Right cardiac atrium (tissue), 5 donors: ENCODE measurements around the gene LCN12. TPM values are rescaled to one million over a fixed set of nuclear protein-coding genes. Genes with fewer than 3 reads are reported as not detected.

Source experiments
- ATAC-seq, 2 donors: fragments of 200-7000 bp; cut with Tn5 transposase; one replicate each; pipeline versions ENCODE4 v1.8.0 to v1.9.1; 2020; ENCODE audit warnings: moderate library complexity in 2 of 2, mild to moderate bottlenecking in 1 of 2
- DNase-seq, 3 donors: peaks; one replicate each; pipeline ENCODE4 v3.0.0-alpha.2; 2020
- H3K27ac ChIP-seq: one replicate; pipeline ENCODE4 v1.5.1; 2013; ENCODE audit warnings: mild to moderate bottlenecking, low read length, control low read depth, moderate library complexity
- H3K27me3 ChIP-seq: one replicate; pipeline ENCODE4 v1.6.1; 2013; ENCODE audit not compliant: control insufficient read depth, insufficient read depth
- H3K4me1 ChIP-seq: one replicate; pipeline ENCODE4 v1.6.1; 2013; ENCODE audit warnings: low read length; ENCODE audit not compliant: control insufficient read depth, insufficient read depth
- H3K4me3 ChIP-seq: one replicate; pipeline ENCODE4 v1.5.1; 2013; ENCODE audit warnings: low read length, control low read depth
- H3K9me3 ChIP-seq: one replicate; pipeline ENCODE4 v1.6.1; 2013; ENCODE audit warnings: low read length; ENCODE audit not compliant: control insufficient read depth
- WGBS: extraction: QIAGEN DNeasy Blood & Tissue Kit; methylation state at CpG from one replicate; pipeline ENCODE4 v1.1.7; 2013; 5-methylcytosine and 5-hydroxymethylcytosine counted together
- intact Hi-C, 4 donors: fragments of 100-400 bp; cut with DNase I; formaldehyde crosslinking; loops; one replicate each; pipeline versions ENCODE4 v1.11.0 to v1.14.0; 2022 to 2023
- polyA plus RNA-seq: library from polyadenylated mRNA; stranded (reverse); fragments of 200-250 nt; gene quantifications from one replicate; pipeline ENCODE4 v1.2.3, GENCODE V29; 2013
- total RNA-seq, 4 donors: library from RNA; stranded (reverse); fragmentation: NEBNext Ultra II Directional; extraction: Animal tissue kit (Norgen Biotek cat#: 25700); gene quantifications; one replicate each; pipeline ENCODE4 v1.2.1, GENCODE V29; 2021
- donor health status: healthy with polysubstance abuse.
- donor health status: DM: no; HTN: yes; CAD: no.
- donor health status: DM: no; HTN: no; CAD: no.
- donor health status: DM: no; HTN: yes; CAD: no; lungs with severe emphysema.
- donor health status: DM: yes; HTN: yes; CAD: no.

The LCN12 gene
- total and polyA plus RNA-seq, 5 donors, result 7.0 to 21.2 (median 10.6) TPM

GRCh38 chr9:136927343-136928271, 24.5 kb upstream of the LCN12 start:
- intact Hi-C loops, result no loop called here
- Histone ChIP-seq H3K27me3 (no peaks in the 10 kb centered on the region), H3K4me1 (no peaks in the 10 kb centered on the region), H3K9me3 (no peaks in the 10 kb centered on the region), H3K27ac (no peak overlapping the region), H3K4me3 (no peak overlapping the region)
- 72% methylated on average over 23 of the region's 23 CpGs for WGBS
- DNase-seq (peak in 1 of 3 donors; percentile 9), ATAC-seq (peak in 1 of 2 donors; percentile 18)

- no peaks in the 10 kb centered on the region for H3K27me3 ChIP-seq
- no peaks in the 10 kb centered on the region for H3K4me1 ChIP-seq
- intact Hi-C loops, result no loop called here
- WGBS, result 65% methylated on average over 9 of the region's 9 CpGs
- DNase-seq (no peak), ATAC-seq (peak; percentile 59 to 60)
- no peak overlapping the region for H3K4me3 ChIP-seq
- H3K9me3 ChIP-seq, result no peaks in the 10 kb centered on the region
- peak overlapping the region; percentile 65 for H3K27ac ChIP-seq
These were observed 23.5 kb upstream of the LCN12 start for GRCh38 chr9:136928591-136928990.

GRCh38 chr9:136930014-136930413, 22.1 kb upstream of the LCN12 start:
- WGBS, result 97% methylated on average over 4 of the region's 4 CpGs

GRCh38 chr9:136931611-136932130, 20.4 kb upstream of the LCN12 start:
- Histone ChIP-seq H3K4me1 (no peaks in the 10 kb centered on the region), H3K9me3 (no peaks in the 10 kb centered on the region), H3K27ac (no peak overlapping the region), H3K4me3 (no peak overlapping the region), H3K27me3 (no peaks in the 10 kb centered on the region)
- WGBS, result 100% methylated on average over 2 of the region's 2 CpGs
- intact Hi-C loops, result no loop called here
- DNase-seq (peak in 1 of 3 donors; percentile 1), ATAC-seq (no peak)

More at GRCh38 chr9:136930014-136930413, 22.1 kb upstream of the LCN12 start:
- Histone ChIP-seq H3K9me3 (no peaks in the 10 kb centered on the region), H3K4me3 (no peak overlapping the region), H3K27me3 (no peaks in the 10 kb centered on the region), H3K4me1 (no peaks in the 10 kb centered on the region), H3K27ac (no peak overlapping the region)
- intact Hi-C loops, result no loop called here
- DNase-seq (no peak), ATAC-seq (no peak)

GRCh38 chr9:136934277-136934676, 17.8 kb upstream of the LCN12 start:
- 93% methylated on average over 3 of the region's 3 CpGs for WGBS
- no peak for DNase-seq
- intact Hi-C loops, result no loop called here
- Histone ChIP-seq H3K27ac (no peak overlapping the region), H3K4me3 (no peak overlapping the region), H3K9me3 (no peaks in the 10 kb centered on the region), H3K27me3 (no peaks in the 10 kb centered on the region), H3K4me1 (no peaks in the 10 kb centered on the region)
- ATAC-seq, result no peak

- H3K4me3 ChIP-seq, result no peak overlapping the region
- WGBS, result 79% methylated on average over 3 of the region's 3 CpGs
- no peaks in the 10 kb centered on the region for H3K4me1 ChIP-seq
- DNase-seq, result no peak
- H3K27me3 ChIP-seq, result no peaks in the 10 kb centered on the region
- intact Hi-C loops, result no loop called here
- no peak overlapping the region for H3K27ac ChIP-seq
- H3K9me3 ChIP-seq, result no peaks in the 10 kb centered on the region
- no peak for ATAC-seq
These were observed 16.4 kb upstream of the LCN12 start for GRCh38 chr9:136935651-136936050.

- no peak overlapping the region for H3K27ac ChIP-seq
- no peaks in the 10 kb centered on the region for H3K9me3 ChIP-seq
- no peak overlapping the region for H3K4me3 ChIP-seq
- no peaks in the 10 kb centered on the region for H3K4me1 ChIP-seq
- DNase-seq (no peak), ATAC-seq (no peak)
- intact Hi-C loops, result no loop called here
- WGBS, result 90% methylated on average over 8 of the region's 8 CpGs
- H3K27me3 ChIP-seq, result no peaks in the 10 kb centered on the region
These were observed 15.4 kb upstream of the LCN12 start for GRCh38 chr9:136936645-136937170.

GRCh38 chr9:136937186-136938001, 14.7 kb upstream of the LCN12 start:
- no peaks in the 10 kb centered on the region for H3K27me3 ChIP-seq
- H3K27ac ChIP-seq, result no peak overlapping the region
- DNase-seq (peak in 1 of 3 donors; percentile 44), ATAC-seq (no peak)
- H3K4me1 ChIP-seq, result no peaks in the 10 kb centered on the region
- no peaks in the 10 kb centered on the region for H3K9me3 ChIP-seq
- intact Hi-C loops, result no loop called here
- no peak overlapping the region for H3K4me3 ChIP-seq
- WGBS, result 91% methylated on average over 15 of the region's 15 CpGs

GRCh38 chr9:136939431-136939995, 12.6 kb upstream of the LCN12 start:
- DNase-seq (peak in 2 of 3 donors; percentile 47 to 59), ATAC-seq (no peak)
- intact Hi-C loops, result no loop called here
- WGBS, result 80% methylated on average over 28 of the region's 28 CpGs
- Histone ChIP-seq H3K27ac (peak overlapping the region; percentile 85), H3K4me1 (no peaks in the 10 kb centered on the region), H3K9me3 (no peaks in the 10 kb centered on the region), H3K4me3 (no peak overlapping the region), H3K27me3 (no peaks in the 10 kb centered on the region)

- ATAC-seq (peak; percentile 63 to 64), DNase-seq (peak; percentile 79 to 85 (median 82))
- intact Hi-C loops, result loop anchor here in 3 of 4 donors (5.0 to 10.0 kb wide), 7 partner anchors 58 to 148 kb away; partner anchors contain the start of genes PHPT1 (in 2 of the 3), TMEM141 (in 2 of the 3), AJM1 (in 1 of the 3) and CCDC183 (in 1 of the 3)
- Histone ChIP-seq H3K4me3 (no peak overlapping the region), H3K4me1 (no peaks in the 10 kb centered on the region), H3K27me3 (no peaks in the 10 kb centered on the region), H3K9me3 (no peaks in the 10 kb centered on the region), H3K27ac (peak overlapping the region; percentile 85)
- 61% methylated on average over 16 of the region's 16 CpGs for WGBS
These were observed 12.0 kb upstream of the LCN12 start for GRCh38 chr9:136939996-136940525.
